Measurements from ENCODE around the gene CRISPLD2.

The CRISPLD2 gene

DNA sequence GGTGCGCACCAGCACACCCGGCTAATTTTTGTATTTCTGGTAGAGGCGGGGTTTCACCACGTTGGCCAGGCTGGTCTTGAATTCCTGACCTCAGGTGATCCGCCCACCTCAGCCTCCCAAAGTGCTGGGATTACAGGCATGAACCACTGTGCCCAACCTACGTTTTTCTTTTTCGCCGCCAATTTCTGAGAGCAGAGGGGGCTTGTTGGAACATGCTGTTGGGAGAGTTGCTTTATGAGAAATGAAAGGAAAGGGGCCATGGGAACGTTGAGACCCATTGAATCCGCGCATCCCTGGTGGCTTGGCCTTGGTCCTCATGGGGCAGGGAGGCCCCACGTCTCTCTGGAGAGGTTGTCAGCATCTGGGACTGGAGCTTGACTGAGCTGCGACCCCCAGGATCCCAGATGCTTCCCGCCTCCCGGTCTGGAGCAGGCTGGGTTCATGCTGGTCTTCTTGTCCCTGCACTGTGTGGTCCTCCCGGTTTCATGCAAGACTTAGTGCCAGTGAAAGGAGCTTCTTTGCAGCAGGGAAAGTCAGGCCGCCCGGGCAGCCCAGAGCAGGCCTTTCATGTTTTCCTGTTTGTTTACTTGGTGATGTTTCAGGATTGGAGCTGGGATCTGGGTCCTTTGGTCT lies 22.8 kb downstream of the CRISPLD2 start:
- no peak overlapping the region for H3K4me3 ChIP-seq (ENCODE audit: low read depth, low read length)
- no peak for DNase-seq (ENCODE audit: low read depth)
- TF ChIP-seq, protein P1, sequence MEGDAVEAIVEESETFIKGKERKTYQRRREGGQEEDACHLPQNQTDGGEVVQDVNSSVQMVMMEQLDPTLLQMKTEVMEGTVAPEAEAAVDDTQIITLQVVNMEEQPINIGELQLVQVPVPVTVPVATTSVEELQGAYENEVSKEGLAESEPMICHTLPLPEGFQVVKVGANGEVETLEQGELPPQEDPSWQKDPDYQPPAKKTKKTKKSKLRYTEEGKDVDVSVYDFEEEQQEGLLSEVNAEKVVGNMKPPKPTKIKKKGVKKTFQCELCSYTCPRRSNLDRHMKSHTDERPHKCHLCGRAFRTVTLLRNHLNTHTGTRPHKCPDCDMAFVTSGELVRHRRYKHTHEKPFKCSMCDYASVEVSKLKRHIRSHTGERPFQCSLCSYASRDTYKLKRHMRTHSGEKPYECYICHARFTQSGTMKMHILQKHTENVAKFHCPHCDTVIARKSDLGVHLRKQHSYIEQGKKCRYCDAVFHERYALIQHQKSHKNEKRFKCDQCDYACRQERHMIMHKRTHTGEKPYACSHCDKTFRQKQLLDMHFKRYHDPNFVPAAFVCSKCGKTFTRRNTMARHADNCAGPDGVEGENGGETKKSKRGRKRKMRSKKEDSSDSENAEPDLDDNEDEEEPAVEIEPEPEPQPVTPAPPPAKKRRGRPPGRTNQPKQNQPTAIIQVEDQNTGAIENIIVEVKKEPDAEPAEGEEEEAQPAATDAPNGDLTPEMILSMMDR (IDR thresholded peaks at IDR 0.05; ENCODE audit: low read depth, low read length, missing control alignments), result no peak

DNA sequence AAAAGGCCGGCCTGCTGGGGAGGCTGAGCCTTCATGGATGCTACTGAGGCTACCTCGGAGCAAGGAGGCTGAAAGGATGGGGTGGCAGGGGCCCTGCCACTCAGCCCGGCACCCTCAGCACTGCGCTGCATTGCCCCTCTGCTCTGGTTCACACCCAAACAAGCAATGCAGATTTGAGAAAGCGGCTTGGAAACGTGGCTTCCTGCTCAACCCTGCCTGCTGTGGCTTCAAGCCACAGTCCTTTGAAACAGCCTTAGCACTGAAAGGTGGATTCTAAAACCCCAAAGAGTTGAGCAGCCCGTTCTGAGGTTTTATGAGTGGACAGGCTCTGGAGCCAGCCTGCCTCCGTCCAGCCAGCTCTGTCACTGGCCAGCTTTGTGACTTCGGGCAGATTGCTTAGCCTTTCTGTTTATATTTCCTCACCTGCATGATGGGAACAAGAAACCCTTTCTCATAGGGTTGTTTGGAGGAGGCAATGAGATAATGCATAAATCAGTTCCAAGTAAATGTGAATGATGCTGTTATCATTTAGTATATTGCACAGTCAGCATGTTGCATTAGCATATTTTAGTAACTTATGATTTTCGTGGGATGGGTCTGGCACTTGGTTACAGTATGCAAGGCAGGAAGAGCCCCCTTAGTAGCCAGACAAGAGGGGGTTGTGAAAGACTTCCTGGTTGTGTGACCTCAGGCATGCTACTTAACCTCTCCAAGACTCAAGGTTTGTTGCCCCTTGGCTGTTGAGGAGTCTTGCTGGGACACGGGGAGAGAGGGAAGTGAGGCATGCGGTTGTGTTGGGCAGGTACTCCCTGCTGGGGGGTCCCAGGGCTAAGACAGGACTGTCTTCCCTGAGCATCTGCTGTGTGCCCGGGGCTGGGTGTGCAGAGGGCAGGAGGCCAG lies 23.6 kb downstream of the CRISPLD2 start:
- H3K4me3 ChIP-seq (ENCODE audit: low read depth, low read length), result no peak overlapping the region
- no peak for DNase-seq (ENCODE audit: low read depth)

DNA sequence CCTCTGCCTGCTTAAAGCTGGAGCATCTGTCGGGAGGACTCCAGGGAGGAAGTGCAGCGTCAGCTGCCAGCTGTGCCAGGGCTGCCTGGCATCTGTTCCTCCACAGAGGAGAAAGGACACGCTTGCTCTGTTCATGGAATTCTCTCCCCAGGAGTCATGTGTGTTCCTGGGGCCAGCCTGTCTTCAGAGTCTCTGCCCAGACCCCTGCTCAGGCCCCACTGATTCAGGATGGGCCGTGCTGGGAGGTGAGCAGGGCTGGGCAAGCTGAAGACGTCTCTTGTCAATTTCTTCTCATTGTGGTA lies 24.2 kb downstream of the CRISPLD2 start:
- no peak overlapping the region for H3K4me3 ChIP-seq (ENCODE audit: low read depth, low read length)
- no peak for DNase-seq (ENCODE audit: low read depth)
- TF ChIP-seq, protein P1 (IDR thresholded peaks at IDR 0.05; ENCODE audit: low read depth, low read length, missing control alignments), result no peak

More for the DNA sequence above, 23.6 kb downstream of the CRISPLD2 start:
- TF ChIP-seq, protein P1 (IDR thresholded peaks at IDR 0.05; ENCODE audit: low read depth, low read length, missing control alignments), result no peak

DNA sequence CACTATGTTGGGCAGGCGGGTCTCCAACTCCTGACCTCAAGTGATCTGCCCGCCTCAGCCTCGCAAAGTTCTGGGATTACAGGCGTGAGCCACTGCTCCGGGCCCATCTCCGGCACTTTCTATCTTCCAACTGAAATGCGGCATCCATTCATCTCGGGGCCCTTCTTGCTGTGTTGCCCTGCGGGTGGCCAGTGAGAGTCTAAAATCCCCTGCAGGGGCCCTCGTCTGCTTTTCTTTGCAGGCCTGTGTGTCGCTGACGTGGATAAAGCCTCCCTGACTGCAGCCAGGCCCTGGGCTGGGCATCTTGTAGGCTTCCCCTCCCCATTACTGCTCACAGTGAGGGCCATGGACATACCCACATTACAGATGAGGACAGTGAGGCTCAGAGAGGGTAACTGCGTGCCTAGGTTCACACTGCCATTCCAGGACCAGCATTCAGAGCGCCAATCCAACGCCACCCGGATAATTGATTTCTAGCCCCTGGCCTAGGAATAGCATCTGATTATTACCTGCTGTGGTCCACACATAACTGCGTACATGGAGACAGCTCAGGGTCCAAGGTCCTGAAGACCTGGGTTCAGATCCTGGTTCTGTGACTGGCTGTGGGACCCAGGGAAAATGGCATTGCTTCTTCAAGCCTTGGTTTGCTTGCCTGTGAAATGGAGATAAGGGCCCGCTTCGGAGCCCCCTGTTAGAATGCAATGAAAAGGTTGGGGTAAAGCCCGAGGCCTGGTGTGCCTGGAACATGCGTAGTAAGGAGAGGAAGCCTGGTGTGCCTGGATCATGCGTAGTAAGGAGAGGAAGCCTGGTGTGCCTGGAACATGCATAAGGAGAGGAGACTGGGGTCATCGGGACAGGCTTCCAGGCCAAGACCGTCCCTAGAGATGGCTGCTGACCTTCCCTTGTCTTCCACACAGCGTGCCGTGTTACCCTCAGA lies 25.0 kb downstream of the CRISPLD2 start:
- TF ChIP-seq, protein P1 (IDR thresholded peaks at IDR 0.05; ENCODE audit: low read depth, low read length, missing control alignments), result no peak
- DNase-seq (ENCODE audit: low read depth), result no peak
- H3K4me3 ChIP-seq (ENCODE audit: low read depth, low read length), result no peak overlapping the region

DNA sequence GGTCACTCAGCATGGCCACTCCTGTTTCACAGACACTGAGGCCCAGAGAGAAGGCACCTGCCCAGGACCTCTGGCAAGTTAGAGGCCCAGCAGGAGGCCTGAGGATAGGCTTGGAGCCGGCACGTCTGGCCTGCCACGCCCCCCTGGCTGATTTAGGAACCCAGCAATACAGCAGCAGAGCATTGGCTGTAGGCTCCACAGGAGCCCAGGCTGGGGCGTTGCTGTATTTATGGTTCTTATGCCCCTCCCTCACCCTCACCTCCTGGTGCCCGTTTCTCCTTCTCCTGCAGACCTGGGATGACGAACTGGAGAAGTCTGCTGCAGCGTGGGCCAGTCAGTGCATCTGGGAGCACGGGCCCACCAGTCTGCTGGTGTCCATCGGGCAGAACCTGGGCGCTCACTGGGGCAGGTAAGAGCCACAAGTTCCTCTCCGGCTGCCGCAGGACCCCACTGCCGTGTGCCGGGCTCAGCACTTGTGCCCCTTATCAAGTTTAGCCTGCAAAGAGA lies 25.8 kb downstream of the CRISPLD2 start:
- DNase-seq (ENCODE audit: low read depth), result no peak
- TF ChIP-seq, protein P1 (IDR thresholded peaks at IDR 0.05; ENCODE audit: low read depth, low read length, missing control alignments), result no peak

DNA sequence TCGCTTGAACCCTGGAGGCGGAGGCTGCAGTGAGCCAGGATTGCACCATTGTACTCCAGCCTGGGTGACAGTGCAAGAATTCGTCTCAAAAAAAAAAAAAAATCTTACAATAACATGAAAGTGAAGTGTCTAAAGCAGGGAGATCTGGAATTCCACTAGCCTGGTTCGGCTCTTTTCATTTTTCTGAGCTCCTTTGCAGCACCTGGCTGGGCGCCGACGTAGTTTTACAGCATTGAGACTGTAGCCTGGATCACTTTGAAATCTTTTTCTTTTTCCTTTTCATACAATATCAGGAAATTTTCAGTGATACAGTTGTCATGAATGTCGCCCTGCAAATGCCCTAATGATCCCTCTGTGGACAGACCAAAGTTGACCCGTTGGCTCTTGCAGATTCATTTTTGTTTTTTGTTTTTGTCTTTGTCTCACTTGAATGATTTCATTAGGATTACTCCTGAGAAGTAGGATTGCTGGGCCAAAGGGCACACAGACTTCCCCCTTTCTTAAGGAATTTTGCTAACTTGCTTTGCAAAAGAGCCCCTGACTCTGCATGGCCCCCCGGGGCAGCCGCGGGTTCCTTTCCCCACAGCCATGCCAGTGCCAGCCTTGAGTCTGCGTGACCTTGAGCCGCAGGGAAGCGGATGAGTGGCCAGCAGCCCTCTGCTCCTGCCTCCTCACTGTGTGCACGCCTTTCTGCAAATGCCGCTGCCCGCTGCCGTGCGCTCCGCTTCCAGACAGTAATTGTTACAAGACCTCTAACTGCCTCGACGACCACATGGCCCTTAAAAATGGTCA lies 28.0 kb downstream of the CRISPLD2 start:
- no peak for DNase-seq (ENCODE audit: low read depth)
- no peak overlapping the region for H3K4me3 ChIP-seq (ENCODE audit: low read depth, low read length)
- TF ChIP-seq, protein P1 (IDR thresholded peaks at IDR 0.05; ENCODE audit: low read depth, low read length, missing control alignments), result no peak

More for the DNA sequence above, 25.8 kb downstream of the CRISPLD2 start:
- H3K4me3 ChIP-seq (ENCODE audit: low read depth, low read length), result no peak overlapping the region
